Subcutaneous abdominal adipose tissue (tissue), 5 donors: ENCODE results near the gene LDAF1.
"Not testable (repeated sequence)": the region's sequence is repeated elsewhere in the genome, so short reads cannot be mapped to it uniquely, and the experiment has no call there.

Experiments
- H3K27ac ChIP-seq: one replicate; pipeline ENCODE4 v1.7.0; 2013; ENCODE audit warnings: low read depth, mild to moderate bottlenecking, inconsistent platforms, low read length, moderate library complexity
- H3K27me3 ChIP-seq, 5 donors: one replicate each; pipeline ENCODE4 v1.7.0; 2013; ENCODE audit warnings: low read length in 5 of 5, inconsistent platforms in 1 of 5; ENCODE audit not compliant: control insufficient read depth in 5 of 5, insufficient read depth in 4 of 5
- H3K36me3 ChIP-seq, 5 donors: one replicate each; pipeline ENCODE4 v1.7.0; 2013; ENCODE audit warnings: low read length in 5 of 5; ENCODE audit not compliant: control insufficient read depth in 5 of 5, insufficient read depth in 5 of 5
- H3K4me1 ChIP-seq, 5 donors: one replicate each; pipeline ENCODE4 v1.7.0; 2013; ENCODE audit warnings: low read length in 5 of 5, mild to moderate bottlenecking in 3 of 5, moderate library complexity in 1 of 5; ENCODE audit not compliant: control insufficient read depth in 5 of 5, insufficient read depth in 5 of 5
- H3K4me3 ChIP-seq, 5 donors: one replicate each; pipeline ENCODE4 v1.7.0; 2013; ENCODE audit warnings: low read length in 5 of 5, low read depth in 1 of 5
- H3K9ac ChIP-seq, 5 donors: one replicate each; pipeline ENCODE4 v1.7.0; 2013; ENCODE audit warnings: low read length in 5 of 5, mild to moderate bottlenecking in 4 of 5, moderate library complexity in 3 of 5
- H3K9me3 ChIP-seq, 5 donors: one replicate each; pipeline ENCODE4 v1.7.0; 2013; ENCODE audit warnings: low read length in 5 of 5; ENCODE audit not compliant: control insufficient read depth in 5 of 5
- donor health status: healthy.
- donor health status: healthy.
- donor health status: healthy.
- donor health status: healthy.
- donor health status: healthy.

Gene LDAF1

GRCh38 chr16:21161211-21161610 lies 2.7 kb downstream of the LDAF1 start:
- Histone ChIP-seq H3K27ac (no peak overlapping the region), H3K4me1 (peaks cover 18 to 61% (median 50%) of the 10 kb centered on the region in 5 donors), H3K36me3 (peaks cover 4 to 23% (median 18%) of the 10 kb centered on the region in 5 donors), H3K9ac (no peak overlapping the region), H3K4me3 (no peak overlapping the region), H3K9me3 (no peaks in the 10 kb centered on the region), H3K27me3 (no peaks in the 10 kb centered on the region)

- Histone ChIP-seq H3K9me3 (no peaks in the 10 kb centered on the region), H3K4me1 (peaks cover 18 to 55% (median 48%) of the 10 kb centered on the region in 5 donors), H3K36me3 (peaks cover 4 to 36% (median 29%) of the 10 kb centered on the region in 5 donors), H3K27me3 (no peaks in the 10 kb centered on the region), H3K4me3 (peak overlapping the region in 1 of 5 donors; percentile 36), H3K27ac (peak overlapping the region; percentile 55), H3K9ac (no peak overlapping the region)
Measured at GRCh38 chr16:21162661-21163151, 4.2 kb downstream of the LDAF1 start.

GRCh38 chr16:21163576-21163975 lies 5.1 kb downstream of the LDAF1 start:
- H3K36me3 ChIP-seq = peaks cover 4 to 36% (median 29%) of the 10 kb centered on the region in 5 donors
- H3K4me1 ChIP-seq = peaks cover 13 to 47% (median 41%) of the 10 kb centered on the region in 5 donors
- H3K9me3 ChIP-seq = no peaks in the 10 kb centered on the region
- H3K27ac ChIP-seq = peak overlapping the region; percentile 55
- no peaks in the 10 kb centered on the region for H3K27me3 ChIP-seq
- no peak overlapping the region for H3K4me3 ChIP-seq
- no peak overlapping the region for H3K9ac ChIP-seq

GRCh38 chr16:21164521-21165168 lies 6.2 kb downstream of the LDAF1 start:
- no peaks in the 10 kb centered on the region for H3K9me3 ChIP-seq
- H3K9ac ChIP-seq = no peak overlapping the region
- peaks cover 4 to 36% (median 29%) of the 10 kb centered on the region in 5 donors for H3K36me3 ChIP-seq
- H3K4me3 ChIP-seq = no peak overlapping the region
- H3K4me1 ChIP-seq = peaks cover 11 to 37% (median 32%) of the 10 kb centered on the region in 5 donors
- no peak overlapping the region for H3K27ac ChIP-seq
- H3K27me3 ChIP-seq = no peaks in the 10 kb centered on the region

GRCh38 chr16:21166561-21166961 lies 8.1 kb downstream of the LDAF1 start:
- H3K27me3 ChIP-seq = no peaks in the 10 kb centered on the region
- no peak overlapping the region for H3K27ac ChIP-seq
- no peaks in the 10 kb centered on the region for H3K9me3 ChIP-seq
- H3K9ac ChIP-seq = no peak overlapping the region
- no peak overlapping the region for H3K4me3 ChIP-seq
- peaks cover 6 to 19% (median 16%) of the 10 kb centered on the region in 5 donors for H3K4me1 ChIP-seq
- H3K36me3 ChIP-seq = peaks cover 7 to 46% (median 40%) of the 10 kb centered on the region in 5 donors

GRCh38 chr16:21167360-21167759 lies 8.9 kb downstream of the LDAF1 start:
- no peak overlapping the region for H3K27ac ChIP-seq
- H3K4me1 ChIP-seq = peaks cover 6 to 16% (median 13%) of the 10 kb centered on the region in 5 donors
- H3K9ac ChIP-seq = no peak overlapping the region
- no peaks in the 10 kb centered on the region for H3K9me3 ChIP-seq
- H3K36me3 ChIP-seq = peaks cover 7 to 53% (median 46%) of the 10 kb centered on the region in 5 donors
- H3K27me3 ChIP-seq = no peaks in the 10 kb centered on the region
- no peak overlapping the region for H3K4me3 ChIP-seq

GRCh38 chr16:21167929-21168602 lies 9.6 kb downstream of the LDAF1 start:
- H3K4me1 ChIP-seq = peaks cover under 1 to 9% (median 6%) of the 10 kb centered on the region in 5 donors
- H3K9me3 ChIP-seq = no peaks in the 10 kb centered on the region
- H3K27me3 ChIP-seq = no peaks in the 10 kb centered on the region
- H3K4me3 ChIP-seq = no peak overlapping the region
- no peak overlapping the region for H3K27ac ChIP-seq
- no peak overlapping the region for H3K9ac ChIP-seq
- H3K36me3 ChIP-seq = peaks cover 7 to 61% (median 53%) of the 10 kb centered on the region in 5 donors

- Histone ChIP-seq H3K4me3 (no peak overlapping the region), H3K9me3 (no peaks in the 10 kb centered on the region), H3K4me1 (peaks cover 0 to 2% (median 0%) of the 10 kb centered on the region in 5 donors), H3K27me3 (no peaks in the 10 kb centered on the region), H3K27ac (no peak overlapping the region), H3K9ac (no peak overlapping the region), H3K36me3 (peaks cover 7 to 66% (median 59%) of the 10 kb centered on the region in 5 donors)
Measured at GRCh38 chr16:21169249-21169981, 10.9 kb downstream of the LDAF1 start.

- H3K36me3 ChIP-seq = peaks cover 12 to 66% (median 60%) of the 10 kb centered on the region in 5 donors
- not testable (repeated sequence) for H3K27ac ChIP-seq, H3K9ac ChIP-seq, H3K4me3 ChIP-seq, H3K4me1 ChIP-seq, H3K9me3 ChIP-seq, H3K27me3 ChIP-seq
Measured at GRCh38 chr16:21170116-21170515, 11.6 kb downstream of the LDAF1 start.
